ENCODE results near the gene DHRSX. TPM values are rescaled to one million over a fixed set of nuclear protein-coding genes. Genes with fewer than 3 reads are reported as not detected.
"Not testable (repeated sequence)": the region's sequence is repeated elsewhere in the genome, so short reads cannot be mapped to it uniquely, and the experiment has no call there.

DHRSX gene
- total and polyA plus RNA-seq, 5 experiments from 2014 or later: 17.1 to 20.8 (median 17.2) TPM

GRCh38 chrX:2432298-2432863 lies 68.4 kb downstream of the DHRSX start:
- ATAC-seq (no peak), DNase-seq (no peak)
- H3K4me1 Mint-ChIP-seq: peaks cover 3 to 18% (median 7%) of the 10 kb centered on the region in 4 donors
- peak overlapping the region in 1 of 10 donors; percentile 28 for H3K4me3 Mint-ChIP-seq
- H3K36me3 Mint-ChIP-seq: peaks cover 13 to 55% (median 47%) of the 10 kb centered on the region in 3 donors
- H3K9me3 Mint-ChIP-seq: peaks cover 0 to 13% (median 1%) of the 10 kb centered on the region in 9 donors
- H3K27ac Mint-ChIP-seq: peak overlapping the region in 4 of 10 donors; percentile 2 to 68 (median 56)
- POLR2A ChIA-PET: no interaction called here
- H3K27me3 Mint-ChIP-seq: no peaks in the 10 kb centered on the region

DNA sequence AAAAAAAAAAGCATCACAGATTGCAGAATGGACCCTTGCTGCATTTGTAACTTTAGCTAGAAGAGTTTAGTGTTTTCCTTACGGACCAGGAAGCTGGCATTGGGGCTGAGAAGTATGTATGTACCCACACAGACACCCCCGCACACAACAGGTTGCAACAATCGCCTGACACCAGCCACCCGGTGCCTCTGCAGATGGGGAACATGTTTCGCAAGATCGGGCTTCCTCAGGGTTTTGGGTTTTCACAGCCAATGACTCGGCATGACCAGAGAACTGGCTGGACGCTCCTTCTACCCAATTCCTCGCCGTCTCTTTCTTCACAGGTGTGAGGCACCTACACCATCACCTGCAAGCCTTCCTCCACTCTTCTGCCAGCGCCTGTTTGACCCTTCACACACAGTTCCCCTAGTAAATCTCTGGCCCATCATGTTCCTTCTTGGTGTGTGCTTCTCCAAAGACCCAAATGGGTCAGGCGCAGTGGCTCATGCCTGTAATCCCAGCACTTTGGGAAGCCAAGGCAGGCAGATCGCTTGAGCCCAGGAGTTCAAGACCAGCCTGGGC lies 70.4 kb downstream of the DHRSX start:
- Mint-ChIP-seq H3K9me3 (peaks cover 0 to 21% (median 5%) of the 10 kb centered on the region in 9 donors), H3K4me3 (no peak overlapping the region), H3K4me1 (peaks cover 0 to 18% (median 10%) of the 10 kb centered on the region in 4 donors), H3K27ac (peak overlapping the region in 1 of 10 donors; percentile 20), H3K27me3 (no peaks in the 10 kb centered on the region), H3K36me3 (peaks cover 23 to 68% (median 59%) of the 10 kb centered on the region in 3 donors)
- ATAC-seq (no peak), DNase-seq (no peak)
- POLR2A ChIA-PET: no interaction called here

DNA sequence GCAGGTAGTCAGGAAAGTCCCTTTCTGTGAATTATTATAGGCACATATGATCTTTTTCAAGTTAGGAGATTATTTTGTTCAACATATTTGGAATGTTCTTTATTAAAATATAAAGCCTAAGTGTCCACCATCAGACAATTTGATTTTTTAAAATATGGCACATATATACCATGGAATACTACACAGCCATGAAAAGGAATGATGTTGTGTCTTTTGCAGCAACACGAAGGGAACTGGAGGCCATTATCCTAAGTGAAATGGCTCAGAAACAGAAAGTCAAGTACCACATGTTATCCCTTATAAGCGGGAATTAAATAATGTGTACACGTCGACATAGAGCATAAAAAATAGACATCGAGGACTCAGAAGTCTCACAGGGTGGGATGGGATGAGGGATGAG lies 73.0 kb downstream of the DHRSX start:
- Mint-ChIP-seq H3K4me1 (peaks cover 0 to 15% (median 7%) of the 10 kb centered on the region in 4 donors), H3K27ac (no peak overlapping the region), H3K27me3 (no peaks in the 10 kb centered on the region), H3K9me3 (peaks cover 0 to 21% (median 8%) of the 10 kb centered on the region in 9 donors), H3K36me3 (peaks cover 24 to 66% (median 59%) of the 10 kb centered on the region in 3 donors), H3K4me3 (no peak overlapping the region)
- POLR2A ChIA-PET: no interaction called here
- ATAC-seq (no peak), DNase-seq (no peak)

- H3K9me3 Mint-ChIP-seq: peaks cover 0 to 21% (median 8%) of the 10 kb centered on the region in 9 donors
- peak overlapping the region in 1 of 10 donors; percentile 47 for H3K27ac Mint-ChIP-seq
- H3K4me1 Mint-ChIP-seq: peaks cover 0 to 11% (median 6%) of the 10 kb centered on the region in 4 donors
- POLR2A ChIA-PET: no interaction called here
- ATAC-seq: no peak
- no peak for DNase-seq
- no peak overlapping the region for H3K4me3 Mint-ChIP-seq
- no peaks in the 10 kb centered on the region for H3K27me3 Mint-ChIP-seq
- H3K36me3 Mint-ChIP-seq: peaks cover 25 to 64% (median 62%) of the 10 kb centered on the region in 3 donors
Observed at GRCh38 chrX:2427147-2427546, 73.6 kb downstream of the DHRSX start.

DNA sequence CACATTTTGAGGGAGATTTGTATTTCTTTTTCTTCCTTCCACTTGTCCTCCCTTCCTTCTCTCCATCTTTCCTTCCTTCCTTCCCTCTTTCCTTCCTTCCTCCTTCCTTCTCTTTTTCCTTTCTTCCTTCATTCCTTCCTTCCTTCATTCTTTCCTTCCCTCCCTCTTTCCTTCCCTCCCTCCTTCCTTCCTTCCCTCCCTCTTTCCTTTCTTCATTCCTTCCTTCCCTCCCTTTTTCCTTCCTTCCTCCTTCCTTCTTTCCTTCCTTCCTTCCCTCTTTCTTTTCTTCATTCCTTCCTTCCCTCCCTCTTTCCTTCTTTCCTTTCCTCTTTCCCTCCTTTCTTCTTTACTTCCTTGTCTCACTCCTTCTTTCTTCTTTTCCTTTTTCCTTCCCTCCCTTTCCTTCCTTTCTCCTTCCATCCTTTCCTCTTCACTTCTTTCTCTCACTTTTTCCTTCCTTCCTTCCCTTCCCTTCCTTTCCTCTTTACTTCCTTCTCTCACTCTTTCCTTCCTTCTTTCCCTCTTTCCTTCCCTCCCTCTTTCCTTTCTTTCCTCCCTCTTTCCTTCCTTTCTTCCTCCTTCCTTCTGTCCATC lies 74.4 kb downstream of the DHRSX start:
- H3K4me3 Mint-ChIP-seq: no peak overlapping the region
- peak overlapping the region in 1 of 10 donors; percentile 48 for H3K27ac Mint-ChIP-seq
- H3K9me3 Mint-ChIP-seq: peaks cover 0 to 21% (median 8%) of the 10 kb centered on the region in 9 donors
- POLR2A ChIA-PET: no interaction called here
- no peak for DNase-seq
- peaks cover 28 to 69% (median 66%) of the 10 kb centered on the region in 3 donors for H3K36me3 Mint-ChIP-seq
- H3K27me3 Mint-ChIP-seq: no peaks in the 10 kb centered on the region
- no peak for ATAC-seq
- H3K4me1 Mint-ChIP-seq: peaks cover 0 to 12% (median 4%) of the 10 kb centered on the region in 4 donors

GRCh38 chrX:2425286-2426071 lies 75.3 kb downstream of the DHRSX start:
- Mint-ChIP-seq H3K27ac (peak overlapping the region in 1 of 10 donors; percentile 48), H3K27me3 (no peaks in the 10 kb centered on the region), H3K9me3 (peaks cover 0 to 21% (median 10%) of the 10 kb centered on the region in 9 donors), H3K4me3 (no peak overlapping the region), H3K4me1 (peaks cover 0 to 10% (median 2%) of the 10 kb centered on the region in 4 donors), H3K36me3 (peaks cover 35 to 76% (median 74%) of the 10 kb centered on the region in 3 donors)
- DNase-seq (no peak), ATAC-seq (no peak)
- POLR2A ChIA-PET: no interaction called here

DNA sequence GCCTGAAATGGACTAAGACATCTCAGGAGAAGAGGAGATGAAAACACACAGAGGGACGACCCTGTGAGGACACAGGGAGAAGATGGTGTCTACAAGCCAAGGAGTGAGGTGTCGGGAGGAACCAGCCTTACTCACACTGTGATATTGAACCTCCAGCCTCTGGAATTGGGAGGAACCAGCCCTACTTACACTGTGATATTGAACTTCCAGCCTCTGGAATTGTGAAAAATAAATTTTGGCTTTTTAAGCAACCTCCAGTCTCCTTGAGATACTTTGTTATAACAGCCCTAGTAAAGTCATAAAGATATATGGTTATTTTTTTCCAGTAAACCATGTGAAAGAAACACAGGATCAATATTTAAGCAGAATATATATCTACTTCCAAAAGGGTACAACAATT lies 76.5 kb downstream of the DHRSX start:
- H3K4me3 Mint-ChIP-seq: no peak overlapping the region
- peaks cover 0 to 17% (median 9%) of the 10 kb centered on the region in 9 donors for H3K9me3 Mint-ChIP-seq
- ATAC-seq (no peak), DNase-seq (no peak)
- H3K4me1 Mint-ChIP-seq: peaks cover 0 to 10% (median 1%) of the 10 kb centered on the region in 4 donors
- peaks cover 35 to 70% (median 70%) of the 10 kb centered on the region in 3 donors for H3K36me3 Mint-ChIP-seq
- no peak overlapping the region for H3K27ac Mint-ChIP-seq
- POLR2A ChIA-PET: no interaction called here
- H3K27me3 Mint-ChIP-seq: no peaks in the 10 kb centered on the region

- DNase-seq: peak in 1 of 10 donors; percentile 1
- ATAC-seq: no peak
- Mint-ChIP-seq H3K9me3 (peaks cover 0 to 17% (median 9%) of the 10 kb centered on the region in 9 donors), H3K4me1 (peaks cover 0 to 10% (median 1%) of the 10 kb centered on the region in 4 donors), H3K27ac (peak overlapping the region in 1 of 10 donors; percentile 60), H3K4me3 (no peak overlapping the region), H3K36me3 (peaks cover 35 to 70% (median 69%) of the 10 kb centered on the region in 3 donors), H3K27me3 (no peaks in the 10 kb centered on the region)
- POLR2A ChIA-PET: no interaction called here
Observed at GRCh38 chrX:2423899-2424298, 76.9 kb downstream of the DHRSX start.

GRCh38 chrX:2423282-2423681 lies 77.5 kb downstream of the DHRSX start:
- no peak overlapping the region for H3K27ac Mint-ChIP-seq
- DNase-seq (no peak), ATAC-seq (no peak)
- H3K9me3 Mint-ChIP-seq: peaks cover 0 to 14% (median 8%) of the 10 kb centered on the region in 9 donors
- H3K4me1 Mint-ChIP-seq: peaks cover 0 to 10% (median 1%) of the 10 kb centered on the region in 4 donors
- H3K36me3 Mint-ChIP-seq: peaks cover 35 to 69% (median 65%) of the 10 kb centered on the region in 3 donors
- H3K27me3 Mint-ChIP-seq: no peaks in the 10 kb centered on the region
- POLR2A ChIA-PET: no interaction called here
- no peak overlapping the region for H3K4me3 Mint-ChIP-seq

DNA sequence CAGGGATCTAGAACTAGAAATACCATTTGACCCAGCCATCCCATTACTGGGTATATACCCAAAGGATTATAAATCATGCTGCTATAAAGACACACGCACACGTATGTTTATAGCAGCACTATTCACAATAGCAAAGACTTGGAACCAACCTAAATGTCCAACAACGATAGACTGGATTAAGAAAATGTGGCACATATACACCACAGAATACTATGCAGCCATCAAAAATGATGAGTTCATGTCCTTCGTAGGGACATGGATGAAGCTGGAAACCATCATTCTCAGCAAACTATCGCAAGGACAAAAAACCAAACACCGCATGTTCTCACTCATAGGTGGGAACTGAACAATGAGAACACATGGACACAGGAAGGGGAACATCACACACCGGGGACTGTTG lies 81.4 kb downstream of the DHRSX start:
- H3K4me3 Mint-ChIP-seq, ATAC-seq, H3K4me1 Mint-ChIP-seq, H3K27ac Mint-ChIP-seq, H3K9me3 Mint-ChIP-seq, H3K27me3 Mint-ChIP-seq, DNase-seq, POLR2A ChIA-PET: not testable (repeated sequence)
- H3K36me3 Mint-ChIP-seq: peaks cover 16 to 36% (median 35%) of the 10 kb centered on the region in 3 donors

DNA sequence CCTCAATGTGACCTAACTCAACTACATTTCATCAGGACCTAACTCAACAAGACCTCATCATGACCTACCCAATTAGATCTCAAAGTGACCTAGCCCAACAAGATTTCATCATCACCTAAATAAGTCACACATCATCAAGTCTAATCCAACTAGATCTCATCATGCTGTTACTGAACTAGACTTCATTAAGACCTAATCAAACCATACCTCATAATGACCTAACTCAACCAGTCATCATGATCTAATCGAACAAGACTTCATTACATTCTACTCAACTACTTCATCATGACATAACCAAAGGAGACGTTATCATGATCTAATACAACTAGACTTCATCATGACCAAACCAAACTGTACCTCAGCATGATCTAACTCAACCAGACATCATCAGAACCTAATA lies 82.8 kb downstream of the DHRSX start:
- Mint-ChIP-seq H3K27ac (no peak overlapping the region), H3K36me3 (peaks cover 16 to 24% (median 24%) of the 10 kb centered on the region in 3 donors), H3K4me3 (no peak overlapping the region), H3K27me3 (no peaks in the 10 kb centered on the region), H3K4me1 (peaks cover 0 to 3% (median 0%) of the 10 kb centered on the region in 4 donors), H3K9me3 (peaks cover 0 to 4% (median 0%) of the 10 kb centered on the region in 9 donors)
- DNase-seq (no peak), ATAC-seq (no peak)
- POLR2A ChIA-PET: no interaction called here

DNA sequence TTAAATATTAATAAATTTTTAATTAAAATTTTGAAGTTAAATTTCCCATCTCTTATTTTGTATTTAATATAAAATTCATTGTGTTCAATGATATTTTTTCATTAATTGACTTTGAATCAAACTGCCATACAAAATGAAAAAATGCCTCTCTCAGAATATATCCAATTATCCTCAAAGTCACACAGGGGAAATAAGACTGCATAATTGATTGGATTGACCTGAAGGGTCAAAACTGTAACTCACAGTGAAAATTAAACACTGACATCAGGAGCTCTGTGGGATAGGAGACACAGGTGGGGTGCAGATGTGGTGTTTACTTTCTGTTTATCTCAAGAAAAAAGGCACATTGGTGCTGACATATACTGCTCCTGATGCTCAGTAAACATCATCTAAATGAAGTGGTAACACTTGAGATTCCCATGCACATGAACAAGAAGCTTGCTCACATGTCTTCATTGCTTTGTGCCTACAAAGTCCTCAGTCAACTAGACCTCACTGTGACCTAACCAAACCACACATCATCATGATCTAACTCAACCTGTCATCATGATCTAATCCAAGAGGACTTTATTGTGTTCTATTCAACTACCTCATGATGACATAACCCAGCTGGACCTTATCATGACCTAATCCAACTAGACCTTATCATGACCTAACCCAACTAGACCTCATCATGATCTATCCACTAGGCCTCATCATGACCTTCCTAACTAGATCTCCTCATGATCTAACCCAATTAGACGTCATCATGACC lies 83.7 kb downstream of the DHRSX start:
- no peak overlapping the region for H3K4me3 Mint-ChIP-seq
- H3K9me3 Mint-ChIP-seq: peaks cover 0 to 4% (median 0%) of the 10 kb centered on the region in 9 donors
- H3K36me3 Mint-ChIP-seq: peaks cover 14 to 23% (median 19%) of the 10 kb centered on the region in 3 donors
- no peak overlapping the region for H3K27ac Mint-ChIP-seq
- no peaks in the 10 kb centered on the region for H3K27me3 Mint-ChIP-seq
- H3K4me1 Mint-ChIP-seq: peaks cover 0 to 3% (median 0%) of the 10 kb centered on the region in 4 donors
- no peak for DNase-seq
- POLR2A ChIA-PET: no interaction called here
- ATAC-seq: no peak

All from naive thymus-derived CD8-positive, alpha-beta T cell (primary cell).